Endothelial cell of umbilical vein (primary cell): ENCODE results near the gene STARD13.

Source experiments
- EZH2 ChIP-seq: IDR thresholded peaks from 2 replicates; pipeline ENCODE4 v1.6.1; 2012; ENCODE audit warnings: borderline replicate concordance, low read depth, mild to moderate bottlenecking, moderate library complexity, low read length, inconsistent platforms; ENCODE audit not compliant: severe bottlenecking
- FOS ChIP-seq: IDR thresholded peaks from 2 replicates; pipeline ENCODE4 v1.6.1; 2011; ENCODE audit warnings: mild to moderate bottlenecking, low read length, moderate library complexity, borderline replicate concordance; ENCODE audit not compliant: insufficient read depth
- GATA2 ChIP-seq: IDR thresholded peaks from 2 replicates; pipeline ENCODE4 v1.7.0; 2011; ENCODE audit warnings: low read depth, mild to moderate bottlenecking, moderate library complexity, mixed read lengths, low read length; ENCODE audit not compliant: insufficient read length, insufficient read depth
- JUN ChIP-seq: IDR thresholded peaks from 2 replicates; pipeline ENCODE4 v1.6.1; 2011; ENCODE audit warnings: borderline replicate concordance, low read depth; ENCODE audit not compliant: insufficient read length, insufficient read depth
- MYC ChIP-seq: IDR thresholded peaks from one replicate; pipeline ENCODE4 v1.6.1; 2011; ENCODE audit warnings: mild to moderate bottlenecking, low read depth, low read length
- POLR2A ChIP-seq: IDR thresholded peaks from 2 replicates; pipeline ENCODE4 v1.6.1; 2012; ENCODE audit warnings: low read depth, mild to moderate bottlenecking, control low read depth, low read length
- POLR2AphosphoS5 ChIP-seq: IDR thresholded peaks from 2 replicates; pipeline ENCODE4 v1.6.1; 2012; ENCODE audit warnings: low read depth, mild to moderate bottlenecking, control low read depth, low read length, moderate library complexity; ENCODE audit not compliant: insufficient read depth
- TF ChIP-seq, protein P1 (sequence below), 2 donors: IDR thresholded peaks; 1 replicate in 1 of 2; 2 replicates in 1 of 2; pipeline ENCODE4 v1.5.1; 2011; ENCODE audit warnings: low read length in 2 of 2, mild to moderate bottlenecking in 2 of 2, moderate library complexity in 2 of 2, control low read depth in 1 of 2, inconsistent platforms in 1 of 2, low read depth in 1 of 2; ENCODE audit not compliant: insufficient read depth in 1 of 2; ENCODE audit errors: extremely low read depth in 1 of 2
- TF ChIP-seq, protein P2 (sequence below): IDR thresholded peaks from 2 replicates; pipeline ENCODE4 v1.6.1; 2011; ENCODE audit not compliant: insufficient read depth, insufficient read length

DNA sequence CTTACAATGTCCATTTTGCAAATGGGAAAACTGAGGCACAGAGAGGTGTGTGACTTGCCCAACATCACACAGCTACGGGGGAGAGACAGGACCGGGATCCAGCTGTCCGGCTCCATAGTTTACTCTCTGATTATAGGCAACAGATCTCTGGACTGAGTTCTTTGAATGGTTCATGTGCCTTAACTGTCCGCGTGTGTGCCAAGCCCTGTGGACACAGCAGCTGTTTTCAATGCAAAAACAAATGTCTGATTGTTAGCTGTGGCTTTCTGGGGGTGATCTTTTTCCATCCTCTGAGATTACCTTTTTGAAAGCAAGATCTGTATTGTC is 175.2 kb downstream of the STARD13 start:
- TF ChIP-seq FOS (no peak), POLR2AphosphoS5 (no peak), EZH2 (no peak), POLR2A (no peak), MYC (no peak), JUN (no peak), GATA2 (no peak)
- TF ChIP-seq, protein P1, sequence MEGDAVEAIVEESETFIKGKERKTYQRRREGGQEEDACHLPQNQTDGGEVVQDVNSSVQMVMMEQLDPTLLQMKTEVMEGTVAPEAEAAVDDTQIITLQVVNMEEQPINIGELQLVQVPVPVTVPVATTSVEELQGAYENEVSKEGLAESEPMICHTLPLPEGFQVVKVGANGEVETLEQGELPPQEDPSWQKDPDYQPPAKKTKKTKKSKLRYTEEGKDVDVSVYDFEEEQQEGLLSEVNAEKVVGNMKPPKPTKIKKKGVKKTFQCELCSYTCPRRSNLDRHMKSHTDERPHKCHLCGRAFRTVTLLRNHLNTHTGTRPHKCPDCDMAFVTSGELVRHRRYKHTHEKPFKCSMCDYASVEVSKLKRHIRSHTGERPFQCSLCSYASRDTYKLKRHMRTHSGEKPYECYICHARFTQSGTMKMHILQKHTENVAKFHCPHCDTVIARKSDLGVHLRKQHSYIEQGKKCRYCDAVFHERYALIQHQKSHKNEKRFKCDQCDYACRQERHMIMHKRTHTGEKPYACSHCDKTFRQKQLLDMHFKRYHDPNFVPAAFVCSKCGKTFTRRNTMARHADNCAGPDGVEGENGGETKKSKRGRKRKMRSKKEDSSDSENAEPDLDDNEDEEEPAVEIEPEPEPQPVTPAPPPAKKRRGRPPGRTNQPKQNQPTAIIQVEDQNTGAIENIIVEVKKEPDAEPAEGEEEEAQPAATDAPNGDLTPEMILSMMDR (IDR thresholded peaks at IDR 0.05; ENCODE audit: extremely low read depth in 1 of 2, insufficient read depth in 1 of 2, low read depth in 1 of 2, low read length in 2 of 2) = no peak
- TF ChIP-seq, protein P2, sequence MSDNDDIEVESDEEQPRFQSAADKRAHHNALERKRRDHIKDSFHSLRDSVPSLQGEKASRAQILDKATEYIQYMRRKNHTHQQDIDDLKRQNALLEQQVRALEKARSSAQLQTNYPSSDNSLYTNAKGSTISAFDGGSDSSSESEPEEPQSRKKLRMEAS = no peak
